K562 (cell line): ENCODE results near the gene UQCRC1. TPM values are rescaled to one million over a fixed set of nuclear protein-coding genes. Genes with fewer than 3 reads are reported as not detected.

Experiments used
- ARID1B ChIP-seq: fragments of 450-650 bp; IDR thresholded peaks from 2 replicates; pipeline ENCODE4 v1.6.1; 2016; ENCODE audit warnings: antibody characterized with exemption, mild to moderate bottlenecking, inconsistent platforms
- BMI1 ChIP-seq: fragments of 150-350 bp; IDR thresholded peaks from 2 replicates; pipeline ENCODE4 v1.6.1; 2014; ENCODE audit warnings: low read length
- CBX3 ChIP-seq, 2 experiments: IDR thresholded peaks; 1 replicate in 1 of 2; 2 replicates in 1 of 2; pipeline ENCODE4 v1.6.1; 2012; ENCODE audit warnings: inconsistent platforms in 2 of 2, low read length in 2 of 2, borderline replicate concordance in 1 of 2, control low read depth in 1 of 2
- EP300 ChIP-seq: IDR thresholded peaks from 2 replicates; pipeline ENCODE4 v1.6.1; 2012; ENCODE audit warnings: low read length, improper control_type of control experiment
- FIP1L1 ChIP-seq: fragments of 200-400 bp; formaldehyde crosslinking; IDR thresholded peaks from 2 replicates; pipeline ENCODE4 v1.6.1; 2018; ENCODE audit warnings: mild to moderate bottlenecking, low read depth, low read length; ENCODE audit not compliant: poor library complexity, severe bottlenecking
- FOSL1 ChIP-seq: fragments of 200-800 bp; sonication (Bioruptor generic); conservative IDR thresholded peaks from 2 replicates; pipeline ENCODE4 v1.6.1; 2016; ENCODE audit warnings: missing genetic modification characterization, missing compliant biosample characterization
- GTF2A2 ChIP-seq: IDR thresholded peaks from 2 replicates; pipeline ENCODE4 v1.6.1; 2016; ENCODE audit warnings: mild to moderate bottlenecking, missing genetic modification characterization, missing compliant biosample characterization
- KDM5B ChIP-seq: fragments of 200-600 bp; sonication (generic); IDR thresholded peaks from 2 replicates; pipeline ENCODE4 v1.6.1; 2012; ENCODE audit warnings: low read depth, mild to moderate bottlenecking, moderate library complexity, low read length, control low read depth, inconsistent platforms; ENCODE audit not compliant: insufficient replicate concordance
- MBD2 ChIP-seq: sonication (generic); IDR thresholded peaks from 2 replicates; pipeline ENCODE4 v1.6.1; 2016; ENCODE audit warnings: low read depth, borderline replicate concordance
- MEF2D ChIP-seq: conservative IDR thresholded peaks from 2 replicates; pipeline ENCODE4 v1.6.1; 2016; ENCODE audit warnings: low read depth, missing genetic modification characterization, missing compliant biosample characterization
- NFIC ChIP-seq: fragments of 450-650 bp; IDR thresholded peaks from 2 replicates; pipeline ENCODE4 v1.6.1; 2017; ENCODE audit warnings: mild to moderate bottlenecking, inconsistent platforms
- PHTF2 ChIP-seq: fragments of 250-450 bp; sonication (Bioruptor Pico); IDR thresholded peaks from 2 replicates; pipeline ENCODE4 v1.5.0; 2021; ENCODE audit warnings: mild to moderate bottlenecking
- POU5F1 ChIP-seq: fragments of 150-350 bp; IDR thresholded peaks from 2 replicates; pipeline ENCODE4 v1.6.1; 2014; ENCODE audit warnings: borderline replicate concordance, low read length, low read depth, mild to moderate bottlenecking; ENCODE audit not compliant: partially characterized antibody
- PURB ChIP-seq: sonication (generic); formaldehyde crosslinking; IDR thresholded peaks from 2 replicates; pipeline ENCODE4 v1.9.0; 2021; ENCODE audit warnings: low read depth, mild to moderate bottlenecking, missing genetic modification reagents
- THAP12 ChIP-seq: fragments of 250-450 bp; sonication (Bioruptor Pico); IDR thresholded peaks from 2 replicates; pipeline ENCODE4 v1.9.0; 2021; ENCODE audit warnings: mild to moderate bottlenecking, inconsistent platforms
- ZNF124 ChIP-seq: sonication (generic); formaldehyde crosslinking; IDR thresholded peaks from 2 replicates; pipeline ENCODE4 v1.8.1; 2022; ENCODE audit warnings: missing genetic modification reagents
- ZNF253 ChIP-seq: fragments of 250-450 bp; sonication (Bioruptor Pico); conservative IDR thresholded peaks from 2 replicates; pipeline ENCODE4 v1.6.1; 2021; ENCODE audit warnings: mild to moderate bottlenecking
- ZNF561 ChIP-seq: fragments of 450-650 bp; formaldehyde crosslinking; conservative IDR thresholded peaks from 2 replicates; pipeline ENCODE4 v1.4.0; 2020; ENCODE audit warnings: mild to moderate bottlenecking, moderate library complexity
- polyA plus RNA-seq, 8 experiments: library from polyadenylated mRNA; depleted of rRNA in 4 of 8; stranded (reverse) in 5 of 8; unstranded in 3 of 8; fragments of >200 nt; fragmentation: Nextera tagmentation in 2 of 8; fragmentation: Illumina TruSeq in 1 of 8; extraction: Ambion mirVana in 2 of 8; extraction: Trizol in 1 of 8; gene quantifications; 2 replicates each; pipeline versions ENCODE4 v1.2.1 to v1.2.3, GENCODE V29; 2011 to 2014; ENCODE audit warnings: inconsistent platforms in 1 of 8, missing spikeins in 1 of 8
- total RNA-seq, 7 experiments: library from RNA; depleted of rRNA in 6 of 7; stranded (reverse); fragments of >200 nt in 6 of 7; fragmentation: Illumina TruSeq in 2 of 7; extraction: Trizol in 2 of 7; gene quantifications; 2 replicates each; pipeline versions ENCODE4 v1.2.1 to v1.2.3, GENCODE V29; 2011 to 2021; ENCODE audit warnings: low replicate concordance in 1 of 7
- TF ChIP-seq, protein P1 (sequence below): fragments of 450-650 bp; formaldehyde crosslinking; IDR thresholded peaks from 2 replicates; pipeline ENCODE4 v1.4.0; 2020; ENCODE audit warnings: mild to moderate bottlenecking, moderate library complexity
- TF ChIP-seq, protein P2 (sequence below): fragments of 450-650 bp; IDR thresholded peaks from one replicate; pipeline ENCODE4 v1.6.1; 2018; ENCODE audit warnings: mild to moderate bottlenecking, moderate library complexity; ENCODE audit not compliant: partially characterized antibody

The UQCRC1 gene
- total and polyA plus RNA-seq, 9 of the 15 experiments (the other 6 are each of a cell fraction or from before 2014, with no cell fraction given) = 125 to 424 (median 268) TPM

- TF ChIP-seq THAP12 (CRISPR knock-in tag) (no peak), BMI1 (no peak), EP300 (no peak), ZNF124 (CRISPR knock-in tag) (no peak), MEF2D (tag) (no peak), ZNF561 (no peak), FIP1L1 (no peak), PHTF2 (no peak), GTF2A2 (no peak), MBD2 (no peak), ARID1B (no peak), KDM5B (peak; percentile 48), POU5F1 (no peak), PURB (CRISPR knock-in tag) (no peak), CBX3 (IDR thresholded peaks at IDR 0.05; ENCODE audit: borderline replicate concordance in 1 of 2, low read length in 2 of 2) (no peak), ZNF253 (CRISPR knock-in tag) (no peak), NFIC (no peak), FOSL1 (peak; percentile 65; the same call in 1 of the 2 replicates)
- TF ChIP-seq, protein P1, sequence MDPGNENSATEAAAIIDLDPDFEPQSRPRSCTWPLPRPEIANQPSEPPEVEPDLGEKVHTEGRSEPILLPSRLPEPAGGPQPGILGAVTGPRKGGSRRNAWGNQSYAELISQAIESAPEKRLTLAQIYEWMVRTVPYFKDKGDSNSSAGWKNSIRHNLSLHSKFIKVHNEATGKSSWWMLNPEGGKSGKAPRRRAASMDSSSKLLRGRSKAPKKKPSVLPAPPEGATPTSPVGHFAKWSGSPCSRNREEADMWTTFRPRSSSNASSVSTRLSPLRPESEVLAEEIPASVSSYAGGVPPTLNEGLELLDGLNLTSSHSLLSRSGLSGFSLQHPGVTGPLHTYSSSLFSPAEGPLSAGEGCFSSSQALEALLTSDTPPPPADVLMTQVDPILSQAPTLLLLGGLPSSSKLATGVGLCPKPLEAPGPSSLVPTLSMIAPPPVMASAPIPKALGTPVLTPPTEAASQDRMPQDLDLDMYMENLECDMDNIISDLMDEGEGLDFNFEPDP (CRISPR knock-in tag) = no peak
- TF ChIP-seq, protein P2, sequence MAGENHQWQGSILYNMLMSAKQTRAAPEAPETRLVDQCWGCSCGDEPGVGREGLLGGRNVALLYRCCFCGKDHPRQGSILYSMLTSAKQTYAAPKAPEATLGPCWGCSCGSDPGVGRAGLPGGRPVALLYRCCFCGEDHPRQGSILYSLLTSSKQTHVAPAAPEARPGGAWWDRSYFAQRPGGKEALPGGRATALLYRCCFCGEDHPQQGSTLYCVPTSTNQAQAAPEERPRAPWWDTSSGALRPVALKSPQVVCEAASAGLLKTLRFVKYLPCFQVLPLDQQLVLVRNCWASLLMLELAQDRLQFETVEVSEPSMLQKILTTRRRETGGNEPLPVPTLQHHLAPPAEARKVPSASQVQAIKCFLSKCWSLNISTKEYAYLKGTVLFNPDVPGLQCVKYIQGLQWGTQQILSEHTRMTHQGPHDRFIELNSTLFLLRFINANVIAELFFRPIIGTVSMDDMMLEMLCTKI = no peak
These were observed 48.3 kb downstream of the UQCRC1 start (continued) for GRCh38 chr3:48561045-48561736.
